Activated naive CD8-positive, alpha-beta T cell treated with anti-CD3 and anti-CD28 coated beads, Interleukin-2, amount 50 U/mL, for 16 hours (primary cell): ENCODE measurements around the gene STRADA.

ENCODE experiments used
- DNase-seq: peaks from one replicate; pipeline ENCODE4 v3.0.0-alpha.2; 2020; ENCODE audit warnings: low read depth, low spot score

STRADA gene, protein sequence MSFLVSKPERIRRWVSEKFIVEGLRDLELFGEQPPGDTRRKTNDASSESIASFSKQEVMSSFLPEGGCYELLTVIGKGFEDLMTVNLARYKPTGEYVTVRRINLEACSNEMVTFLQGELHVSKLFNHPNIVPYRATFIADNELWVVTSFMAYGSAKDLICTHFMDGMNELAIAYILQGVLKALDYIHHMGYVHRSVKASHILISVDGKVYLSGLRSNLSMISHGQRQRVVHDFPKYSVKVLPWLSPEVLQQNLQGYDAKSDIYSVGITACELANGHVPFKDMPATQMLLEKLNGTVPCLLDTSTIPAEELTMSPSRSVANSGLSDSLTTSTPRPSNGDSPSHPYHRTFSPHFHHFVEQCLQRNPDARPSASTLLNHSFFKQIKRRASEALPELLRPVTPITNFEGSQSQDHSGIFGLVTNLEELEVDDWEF

DNA sequence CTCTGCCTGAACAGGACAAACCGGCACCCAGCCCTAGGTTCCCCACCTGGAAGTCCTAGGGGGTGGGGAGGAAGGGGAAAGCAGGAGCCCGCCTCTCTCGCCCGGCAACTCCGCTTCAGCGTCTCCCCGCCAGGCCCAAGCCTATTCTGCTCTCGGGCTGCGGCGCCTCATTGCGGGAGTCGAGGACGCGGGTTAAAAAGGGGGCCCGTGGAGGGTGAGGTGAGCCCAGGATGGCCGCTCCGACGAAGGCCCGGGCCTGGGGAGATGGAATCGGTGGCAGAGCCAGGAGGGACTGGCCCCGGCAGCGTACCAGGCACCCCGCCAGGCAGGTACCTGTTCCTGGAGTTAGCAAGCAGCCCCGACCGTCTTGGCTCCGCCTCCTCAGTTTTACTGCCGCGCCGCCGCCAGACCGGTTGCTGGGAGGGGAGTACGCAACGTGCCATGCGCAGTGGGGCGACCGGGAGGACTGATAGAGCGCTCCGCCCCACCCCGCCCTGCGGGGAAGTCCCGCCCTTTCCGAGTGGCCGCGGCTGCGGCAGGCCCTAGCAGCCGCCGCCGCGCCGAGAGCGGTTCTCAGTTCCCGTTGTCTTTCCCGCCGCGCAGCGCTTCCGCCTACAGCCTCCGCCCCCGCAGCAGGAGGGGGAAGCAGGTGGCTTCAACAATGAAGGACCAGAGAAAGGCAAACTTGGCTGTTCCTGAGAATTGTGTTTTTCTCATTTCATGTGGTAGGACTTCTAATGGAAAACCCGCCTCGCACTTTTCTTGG is at the start of gene STRADA:
TSS of gene STRADA (minus strand) at position 392 of the 766 bp plus-strand sequence. CDS start 13,430 bp downstream, outside the sequence.
- DNase-seq: peak; percentile 97

- no peak for DNase-seq
Observed at GRCh38 chr17:63790057-63790456, 48.5 kb upstream of the STRADA start.

GRCh38 chr17:63786971-63787711 is 45.5 kb upstream of the STRADA start:
- no peak for DNase-seq

DNA sequence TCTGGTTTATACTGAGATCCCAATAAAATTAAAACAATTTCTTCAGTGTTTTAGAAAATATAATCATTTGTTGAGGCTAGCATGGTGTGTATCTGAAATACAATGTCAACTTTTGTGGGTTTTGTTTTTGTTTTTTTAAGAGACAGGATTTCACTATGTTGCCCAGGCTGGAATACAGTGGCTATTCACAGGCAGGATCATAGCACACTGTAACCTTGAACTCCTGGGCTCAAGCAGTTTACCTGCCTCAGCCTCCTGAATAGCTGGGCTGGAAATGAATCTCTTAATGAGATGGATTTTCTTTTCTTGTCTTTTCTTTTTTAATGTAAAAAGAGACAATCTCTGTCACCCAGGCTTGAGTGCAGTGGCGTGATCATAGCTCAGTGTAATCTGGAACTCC is 44.5 kb upstream of the STRADA start:
- no peak for DNase-seq

DNA sequence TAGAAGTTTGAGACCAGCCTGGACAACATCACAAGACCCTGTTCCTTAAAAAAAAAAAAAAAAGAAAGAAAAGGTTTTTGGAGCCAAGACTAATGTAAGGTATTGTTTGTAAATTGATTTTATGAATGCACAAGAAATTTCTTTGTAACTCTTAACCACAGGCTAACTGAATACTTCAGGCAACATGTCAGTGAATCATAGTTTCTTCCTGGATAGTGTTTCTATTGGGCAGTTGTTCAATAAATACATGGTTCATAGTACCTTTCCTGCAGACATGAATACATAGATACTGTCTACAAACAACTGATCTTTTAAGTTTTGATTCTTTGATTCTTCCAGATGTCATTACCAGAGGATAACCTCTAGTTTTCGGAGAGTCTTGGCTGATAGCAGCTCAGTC is 44.0 kb upstream of the STRADA start:
- no peak for DNase-seq

DNA sequence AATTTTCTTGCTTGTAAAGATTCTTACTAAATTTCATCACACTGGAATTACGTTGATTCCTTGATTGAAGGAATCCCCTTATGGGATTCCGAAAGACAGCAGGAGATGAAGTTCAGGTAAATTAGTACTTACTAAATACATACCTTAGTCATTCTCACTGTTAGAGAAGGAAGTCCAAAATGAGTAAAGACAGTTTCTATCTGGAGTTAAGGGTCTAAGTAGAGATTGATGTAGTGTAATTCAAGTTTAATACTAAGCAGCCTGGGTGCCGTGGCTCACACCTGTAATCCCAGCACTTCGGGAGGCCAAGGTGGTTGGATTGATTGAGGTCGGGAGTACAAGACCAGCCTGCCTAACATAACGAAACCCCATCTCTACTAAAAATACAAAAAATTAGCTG is 41.9 kb upstream of the STRADA start:
- no peak for DNase-seq

DNA sequence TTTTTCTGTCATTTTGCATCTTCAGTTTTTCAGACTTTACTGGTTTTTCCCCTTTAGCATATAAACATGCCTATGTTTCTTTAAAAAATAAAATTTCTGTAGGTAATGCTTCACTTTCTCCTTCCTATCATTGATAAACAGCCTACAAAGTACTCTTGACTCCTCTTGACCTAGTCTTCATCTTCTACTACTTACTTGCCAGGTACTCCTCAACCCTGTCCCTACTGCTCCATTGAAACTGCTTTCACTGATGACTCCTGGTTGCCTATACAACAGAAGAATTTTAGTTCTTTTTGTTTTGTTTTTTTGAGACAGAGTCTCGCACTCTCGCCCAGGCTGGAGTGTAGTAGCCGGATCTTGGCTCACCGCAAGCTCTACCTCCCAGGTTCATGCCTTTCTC is 39.3 kb upstream of the STRADA start:
- DNase-seq: no peak

- no peak for DNase-seq
Observed at GRCh38 chr17:63780507-63780906, 38.9 kb upstream of the STRADA start.

DNA sequence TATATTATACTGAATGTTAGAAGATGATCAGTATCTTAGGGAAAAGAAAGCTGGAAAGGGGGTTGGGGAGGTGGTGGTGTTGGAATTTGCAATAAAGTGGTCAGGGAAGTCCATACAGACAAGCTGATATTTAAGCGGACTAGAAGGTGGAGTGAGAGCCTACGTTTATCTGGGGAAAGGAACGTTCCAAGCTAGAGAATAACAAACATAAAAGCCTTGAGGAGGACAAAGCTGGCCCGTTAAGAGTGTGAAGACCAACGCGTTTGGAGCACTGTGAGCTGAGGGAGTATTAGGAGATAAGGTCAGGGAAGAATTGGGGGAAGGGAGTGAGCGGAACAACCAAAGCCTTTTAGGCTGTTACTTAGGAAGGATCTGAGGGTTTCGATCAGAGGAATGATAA is 33.8 kb upstream of the STRADA start:
- DNase-seq: no peak

- DNase-seq: no peak
Observed at GRCh38 chr17:63774969-63775265, 33.3 kb upstream of the STRADA start.

DNA sequence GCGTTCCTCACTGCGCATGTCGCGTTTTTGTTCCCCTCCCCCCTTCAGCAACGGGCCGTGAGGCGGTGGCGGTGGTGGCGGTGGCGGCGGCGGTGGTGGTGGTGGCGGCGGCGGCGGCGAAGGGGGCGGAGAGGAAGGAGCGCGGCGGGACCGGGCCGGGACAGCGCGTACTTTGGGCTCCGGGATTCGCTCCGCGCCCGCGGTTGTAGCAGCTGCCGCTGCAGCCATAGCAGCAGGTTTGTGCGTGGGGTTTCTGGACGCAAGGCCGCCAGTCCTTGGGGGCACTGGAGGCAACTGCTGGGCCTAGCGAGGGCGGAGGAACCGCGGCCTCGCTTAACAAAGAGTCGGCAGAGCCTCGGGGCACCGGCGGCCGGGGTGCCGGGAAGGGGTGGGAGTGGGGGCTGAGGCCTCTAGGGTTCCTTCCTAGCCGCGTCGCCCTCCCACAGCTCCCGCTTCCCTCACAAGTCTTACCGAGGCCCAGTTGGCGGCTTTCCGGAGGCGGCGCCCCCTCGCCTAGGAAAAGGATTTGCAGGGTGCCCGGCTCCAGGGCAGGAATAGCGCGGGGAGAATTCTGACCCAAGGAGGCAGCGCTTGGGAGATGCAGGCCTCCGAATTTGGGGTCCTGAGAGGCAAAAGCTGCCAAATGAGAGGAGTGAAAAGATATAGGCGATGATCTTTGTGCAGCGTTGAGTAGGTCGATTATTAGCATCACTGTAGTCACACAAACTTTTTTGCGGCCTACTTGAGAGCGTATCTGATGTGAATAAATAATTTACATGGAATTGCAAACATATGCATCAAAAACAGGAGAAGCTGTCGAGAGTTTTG is 32.8 kb upstream of the STRADA start, which contains the start of gene DDX42:
TSS of gene DDX42 (plus strand) at position 30 of the 828 bp plus-strand sequence. CDS start 12,880 bp downstream, outside the sequence.
- peak; percentile 83 for DNase-seq

DNA sequence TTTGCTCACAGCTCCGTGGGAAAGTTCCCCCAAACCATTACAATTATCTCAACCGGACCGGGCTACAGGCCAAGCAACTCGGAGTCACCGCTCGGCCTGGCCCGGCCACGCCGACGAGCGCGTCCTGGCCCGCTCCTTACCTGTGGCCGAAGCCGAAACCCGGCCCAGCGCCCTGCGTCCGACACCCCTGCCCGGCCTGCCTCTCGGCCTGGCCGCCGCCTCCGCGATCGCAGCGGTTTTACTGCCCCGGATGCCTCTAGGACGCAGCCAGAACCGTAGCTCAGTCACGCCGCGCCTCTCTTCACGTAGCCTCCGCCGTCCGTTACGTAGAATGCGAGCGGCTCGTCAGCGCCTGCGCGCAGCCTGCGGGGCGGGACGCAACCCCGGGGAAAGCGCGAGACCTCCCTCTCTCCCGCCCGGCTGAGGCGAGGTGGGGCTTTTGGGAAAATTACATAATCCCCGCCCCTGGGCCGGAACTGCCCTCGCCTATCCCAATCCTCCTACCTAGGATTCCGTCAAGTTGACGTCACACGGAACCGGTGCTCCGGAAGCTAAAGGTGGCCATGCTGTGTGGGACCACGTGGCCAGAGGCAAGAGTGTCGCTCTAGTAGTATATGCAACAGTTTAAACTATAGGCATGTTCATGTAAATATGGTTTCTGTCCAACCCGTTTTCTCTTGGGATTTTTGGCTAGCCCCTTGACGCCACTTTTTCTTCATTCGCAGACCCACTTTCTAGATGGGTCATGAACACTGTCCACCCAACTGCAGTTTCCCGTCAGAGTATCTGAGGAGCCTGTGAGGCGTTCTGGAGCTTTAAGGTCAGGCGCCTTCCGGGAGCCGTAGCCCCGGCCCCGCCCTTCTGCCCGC is 31.9 kb upstream of the STRADA start, which contains the start of gene CCDC47:
TSS of gene CCDC47 (minus strand) at position 326 of the 869 bp plus-strand sequence. CDS start 7,422 bp downstream, outside the sequence.
- DNase-seq: peak; percentile 95

DNA sequence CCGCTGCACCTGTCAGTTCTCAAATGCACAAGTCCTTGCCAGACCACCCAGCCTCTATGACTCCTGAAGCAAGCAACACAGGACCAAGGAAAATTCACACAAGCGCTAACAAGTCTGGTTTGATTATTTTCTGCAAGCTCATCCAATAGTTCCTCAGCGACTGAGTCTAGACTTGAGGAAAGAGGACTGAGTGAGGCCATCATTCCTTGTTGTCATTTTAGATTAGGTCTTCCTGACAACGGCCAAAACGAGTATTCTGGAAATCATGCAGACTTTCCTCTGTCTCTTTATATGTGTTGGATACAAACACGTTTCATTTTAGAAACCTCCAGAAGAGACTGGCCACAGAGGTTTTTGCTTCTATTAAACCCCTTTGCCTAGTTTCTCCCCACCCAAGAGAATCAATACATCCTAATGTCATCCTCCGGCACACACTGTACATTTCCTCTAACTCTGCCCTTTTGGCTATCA is 31.2 kb upstream of the STRADA start:
- DNase-seq: no peak

DNA sequence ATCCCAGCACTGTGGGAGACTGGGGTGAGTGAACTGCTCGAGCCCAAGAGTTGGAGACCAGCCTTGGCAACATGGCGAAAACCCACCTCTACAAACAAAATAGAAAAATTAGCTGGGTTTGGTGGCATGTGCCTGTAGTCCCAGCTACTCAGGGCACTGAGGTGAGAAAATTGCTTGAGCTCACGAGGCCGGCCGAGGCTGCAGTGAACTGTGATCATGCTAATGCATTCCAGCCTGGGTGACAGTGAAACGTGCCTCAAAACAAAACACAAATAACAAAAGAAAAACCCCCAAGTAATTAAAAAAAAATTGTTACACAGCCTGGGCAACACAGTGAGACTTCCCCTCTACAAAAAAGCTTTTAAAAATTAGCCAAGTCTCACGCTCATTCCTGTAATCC is 26.8 kb upstream of the STRADA start:
- DNase-seq: no peak

DNA sequence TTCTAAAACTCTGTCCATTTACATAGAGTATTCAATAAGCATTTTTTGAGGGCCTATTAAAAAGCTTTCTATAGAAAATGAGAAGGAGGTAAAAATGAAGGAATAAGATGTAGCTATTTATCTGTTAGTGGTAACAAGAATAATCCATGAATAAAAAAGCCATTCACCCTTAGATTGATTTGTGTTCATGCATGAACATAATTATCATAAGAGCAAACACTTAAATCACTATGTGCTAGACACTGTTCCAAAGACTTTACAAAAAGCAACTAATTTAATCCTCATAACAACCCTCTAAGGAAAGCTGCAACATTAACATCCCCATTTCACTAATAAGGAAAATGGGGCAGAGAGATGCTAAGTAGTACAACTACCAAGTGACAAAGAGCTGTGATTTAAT is 25.2 kb upstream of the STRADA start:
- DNase-seq: no peak

GRCh38 chr17:63764716-63765115 is 23.1 kb upstream of the STRADA start:
- DNase-seq: no peak

DNA sequence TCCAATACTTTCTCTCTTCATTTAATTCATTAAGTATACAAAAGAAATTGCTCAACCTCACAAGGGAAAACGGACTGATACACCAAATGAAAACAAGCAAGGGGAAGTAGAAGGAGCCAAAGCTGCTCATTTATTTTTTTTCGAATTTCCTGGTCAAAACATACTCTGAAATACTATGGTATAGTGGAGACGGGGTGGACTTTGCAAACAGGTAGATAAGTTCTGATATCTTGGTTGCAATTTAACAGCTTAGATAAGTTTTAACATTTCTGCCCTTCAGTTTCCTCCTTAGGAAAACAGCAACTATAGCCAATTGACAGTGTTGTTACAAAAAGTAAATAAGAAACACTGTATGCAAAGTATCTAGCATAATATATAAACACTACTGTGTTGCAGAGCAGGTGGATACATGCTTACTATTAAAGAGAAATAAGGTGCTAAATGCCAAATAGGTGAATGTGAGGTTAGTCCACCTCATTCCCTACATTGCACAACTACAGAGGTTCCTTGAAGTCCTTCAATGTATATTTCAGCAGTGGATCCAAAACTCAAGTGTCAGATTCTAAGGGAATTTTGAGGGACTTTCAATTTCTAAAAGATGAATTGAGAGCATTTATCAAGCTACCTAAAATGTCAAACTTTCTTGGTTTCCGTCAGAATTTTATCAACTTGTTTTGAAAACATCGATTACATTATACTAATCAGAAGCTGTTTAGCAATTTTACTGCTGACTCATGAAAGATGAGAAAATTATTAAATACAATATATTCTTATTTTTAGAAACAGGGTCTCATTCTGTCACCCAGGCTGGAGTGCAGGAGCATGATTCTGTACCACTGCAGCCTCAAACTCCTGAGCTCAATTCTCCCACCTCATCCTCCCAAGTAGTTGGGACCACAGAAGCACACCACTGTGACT is 20.8 kb upstream of the STRADA start:
- no peak for DNase-seq

- no peak for DNase-seq
Observed at GRCh38 chr17:63760771-63761539, 19.4 kb upstream of the STRADA start.
